IMR-90 (cell line): ENCODE results near the gene PSMD4. TPM values are rescaled to one million over a fixed set of nuclear protein-coding genes. Genes with fewer than 3 reads are reported as not detected.

Experiments
- CEBPB ChIP-seq: IDR thresholded peaks from 2 replicates; pipeline ENCODE4 v1.6.1; 2012; ENCODE audit warnings: low read depth, low read length, improper control_type of control experiment
- MXI1 ChIP-seq: IDR thresholded peaks from 2 replicates; pipeline ENCODE4 v1.6.1; 2012; ENCODE audit warnings: low read depth, mild to moderate bottlenecking, low read length, moderate library complexity, borderline replicate concordance
- NFE2L2 ChIP-seq: fragments of 150-350 bp; IDR thresholded peaks from 2 replicates; pipeline ENCODE4 v1.6.1; 2016; ENCODE audit warnings: low read depth, mild to moderate bottlenecking, low read length
- SMC3 ChIP-seq: fragments of 150-350 bp; IDR thresholded peaks from 2 replicates; pipeline ENCODE4 v1.6.1; 2016; ENCODE audit warnings: low read depth, mild to moderate bottlenecking, antibody characterized with exemption, low read length, moderate library complexity
- polyA plus RNA-seq, 3 experiments: library from polyadenylated mRNA; depleted of rRNA; stranded (reverse); fragments of >200 nt; gene quantifications; 2 replicates each; pipeline ENCODE4 v1.2.3, GENCODE V29; 2012; ENCODE audit warnings: low replicate concordance in 1 of 3
- total RNA-seq: library from RNA; depleted of rRNA; stranded (reverse); fragments of >200 nt; gene quantifications from 2 replicates; pipeline ENCODE4 v1.2.3, GENCODE V29; 2012
- TF ChIP-seq, protein P1 (sequence below): fragments of 150-350 bp; IDR thresholded peaks from 2 replicates; pipeline ENCODE4 v1.6.1; 2016; ENCODE audit warnings: low read depth, mild to moderate bottlenecking, low read length, moderate library complexity, borderline replicate concordance

The PSMD4 gene
- total and polyA plus RNA-seq, 2 of the 4 experiments (the other 2 are of a cell fraction): 289 to 314 TPM

GRCh38 chr1:151311589-151312331, 57.2 kb downstream of the PSMD4 start (continued):
- TF ChIP-seq SMC3: no peak
- TF ChIP-seq, protein P1, sequence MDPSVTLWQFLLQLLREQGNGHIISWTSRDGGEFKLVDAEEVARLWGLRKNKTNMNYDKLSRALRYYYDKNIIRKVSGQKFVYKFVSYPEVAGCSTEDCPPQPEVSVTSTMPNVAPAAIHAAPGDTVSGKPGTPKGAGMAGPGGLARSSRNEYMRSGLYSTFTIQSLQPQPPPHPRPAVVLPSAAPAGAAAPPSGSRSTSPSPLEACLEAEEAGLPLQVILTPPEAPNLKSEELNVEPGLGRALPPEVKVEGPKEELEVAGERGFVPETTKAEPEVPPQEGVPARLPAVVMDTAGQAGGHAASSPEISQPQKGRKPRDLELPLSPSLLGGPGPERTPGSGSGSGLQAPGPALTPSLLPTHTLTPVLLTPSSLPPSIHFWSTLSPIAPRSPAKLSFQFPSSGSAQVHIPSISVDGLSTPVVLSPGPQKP: no peak
- peak; percentile 68; the same call in 1 of the 2 replicates for TF ChIP-seq NFE2L2
- peak; percentile 100 for TF ChIP-seq CEBPB
- peak; percentile 73; the same call in 1 of the 2 replicates for TF ChIP-seq MXI1
